ENCODE data around the gene NEK6. TPM values are rescaled to one million over a fixed set of nuclear protein-coding genes. Genes with fewer than 3 reads are reported as not detected.

NEK6 gene
- total and polyA plus RNA-seq, 9 of the 15 experiments (the other 6 are each of a cell fraction or from before 2014, with no cell fraction given) = 3.1 to 19.0 (median 8.4) TPM

DNA sequence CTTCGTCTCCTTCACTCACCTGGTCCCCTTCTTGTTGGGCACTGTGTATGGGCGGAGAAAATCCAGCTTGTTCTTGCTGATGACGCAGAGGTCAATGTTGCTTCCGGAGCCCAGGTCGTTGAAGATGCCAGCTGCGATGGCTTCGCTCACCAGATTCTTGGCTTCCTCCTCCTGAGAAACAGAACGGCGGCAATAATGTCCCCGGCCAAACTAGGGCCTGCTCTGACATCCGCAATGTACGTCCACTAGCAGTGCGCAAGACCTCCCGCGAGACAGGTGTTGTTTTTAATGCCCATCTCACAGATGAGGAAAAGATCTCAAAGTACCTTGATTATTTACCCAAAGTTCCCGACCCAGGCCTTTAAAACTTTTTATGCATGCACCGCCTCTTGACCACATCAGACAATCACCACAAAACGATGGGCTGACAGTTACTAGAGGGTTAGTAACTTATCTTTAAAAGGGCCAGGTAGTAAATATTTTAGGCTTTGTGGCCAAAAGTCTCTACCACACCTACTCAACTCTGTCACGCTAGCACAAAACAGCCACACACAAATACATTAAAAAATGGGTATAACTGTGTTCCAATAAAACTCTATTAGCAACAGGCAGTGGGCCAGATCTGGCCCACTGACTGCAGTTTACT is 99.1 kb downstream of the NEK6 start:
- ATAC-seq = no peak
- POLR2A ChIA-PET = no interaction called here
- no peak for TF ChIP-seq CCNT2 (IDR thresholded peaks at IDR 0.05; ENCODE audit: borderline replicate concordance, extremely low read depth, insufficient read length, low read depth, low read length)
- no peak for TF ChIP-seq ELF4 (CRISPR knock-in tag; IDR thresholded peaks at IDR 0.05)
- no peak for TF ChIP-seq DPF2 (IDR thresholded peaks at IDR 0.05)
- TF ChIP-seq ZSCAN29 (IDR thresholded peaks at IDR 0.05) = no peak
- no peak for TF ChIP-seq NCOA6 (IDR thresholded peaks at IDR 0.05)
- no peak for TF ChIP-seq HMG20B (CRISPR knock-in tag; IDR thresholded peaks at IDR 0.05)
- TF ChIP-seq SP1 (CRISPR knock-in tag; IDR thresholded peaks at IDR 0.05) = no peak
- no peak for TF ChIP-seq MBD2 (IDR thresholded peaks at IDR 0.05; ENCODE audit: borderline replicate concordance, low read depth)
- TF ChIP-seq NELFE (IDR thresholded peaks at IDR 0.05; ENCODE audit: insufficient read depth, insufficient read length) = no peak

More for the DNA sequence above, 99.1 kb downstream of the NEK6 start:
- H2AFZ ChIP-seq (ENCODE audit: low read depth, low read length) = no peak overlapping the region
- DNase-seq (ENCODE audit: extremely low read depth in 1 of 4, low spot score in 3 of 4) (no peak), FAIRE-seq (no peak)
- peaks cover 25% of the 10 kb centered on the region for H4K20me1 ChIP-seq (replicated peaks; ENCODE audit: control insufficient read depth, insufficient read depth, low read length)
- intact Hi-C loops (cut with micrococcal nuclease) = no loop called here
- no peak overlapping the region for H3K4me3 ChIP-seq
- H3K4me1 ChIP-seq (replicated peaks in 1 of 2; ENCODE audit: control insufficient read depth in 2 of 2, insufficient read depth in 2 of 2, low read length in 2 of 2) = peaks cover 0 to 9% of the 10 kb centered on the region in 2 experiments; a peak in 2 of 5 replicates
- WGBS (ENCODE audit: insufficient coverage, low coverage, missing lambda C conversion rate) = 92% methylated on average over 19 of the region's 19 CpGs
- no TSS peak for BruUV-seq (replicated peaks)
- H3K4me2 ChIP-seq (ENCODE audit: insufficient read depth, low read length) = no peak overlapping the region
- H3K9me3 ChIP-seq (replicated peaks; ENCODE audit: control insufficient read depth, insufficient read depth, low read depth, low read length) = no peaks in the 10 kb centered on the region
- H3K27me3 ChIP-seq (ENCODE audit: control insufficient read depth in 2 of 2, insufficient read depth in 2 of 2, low read length in 2 of 2) = no peaks in the 10 kb centered on the region
- H3K9me1 ChIP-seq (ENCODE audit: control insufficient read depth, insufficient read depth, low read length) = no peaks in the 10 kb centered on the region
- peaks cover 49% of the 10 kb centered on the region for H3K79me2 ChIP-seq (ENCODE audit: control insufficient read depth, insufficient read depth, low read length)
- in situ Hi-C loops (cut with MboI) = no loop called here
- CTCF ChIA-PET (ENCODE audit: low intra/inter-chr PET ratio) = no interaction called here
- no peak overlapping the region for H3K27ac ChIP-seq (ENCODE audit: extremely low read depth, low read depth, low read length)
- H3K9ac ChIP-seq (ENCODE audit: insufficient read depth in 1 of 2, low read depth in 2 of 2, low read length in 2 of 2) = no peak overlapping the region; a peak in 1 of 4 replicates
- H3K36me3 ChIP-seq (ENCODE audit: control insufficient read depth, insufficient read depth, low read length) = peaks cover 69% of the 10 kb centered on the region

Data from K562 (cell line).